HCT116 (cell line): Measurements from ENCODE around the gene MUC5B. TPM values are rescaled to one million over a fixed set of nuclear protein-coding genes. Genes with fewer than 3 reads are reported as not detected.

Source experiments
- ATAC-seq: fragments of 200-7000 bp; cut with Tn5 transposase; 2 replicates; pipeline ENCODE4 v1.9.1; 2020; ENCODE audit warnings: mild to moderate bottlenecking, moderate library complexity
- BruUV-seq: library from RNA; stranded (reverse); fragments of 400-500 nt; replicated peaks from 2 replicates; lab custom pipeline; 2021; lab: Mats Ljungman, UMichigan
- CTCF ChIA-PET: fragments of 300-600 bp; sonication (Branson Sonifier 250); formaldehyde crosslinking; loops from one replicate; lab custom pipeline; 2021; ENCODE audit warnings: antibody characterized with exemption; lab: Charles Lee
- POLR2A ChIA-PET: fragments of 300-600, 350-600 bp; sonication (Branson Sonifier 250); formaldehyde crosslinking; loops from one replicate; lab custom pipeline; 2021; ENCODE audit warnings: antibody characterized with exemption; lab: Charles Lee
- RAD21 ChIA-PET, 2 experiments: fragments of 300-600 bp; sonication (Branson Sonifier 250); formaldehyde crosslinking; loops; one replicate each; lab custom pipeline; 2023; ENCODE audit warnings: low total read pairs in 2 of 2; ENCODE audit not compliant: uncharacterized antibody in 2 of 2, unreplicated experiment in 2 of 2, low non-redundant PET in 1 of 2; lab: Charles Lee
- DNase-seq: peaks from one replicate; pipeline ENCODE4 v3.0.0-alpha.2; 2010; ENCODE audit warnings: low read depth, low spot score
- H2AFZ ChIP-seq: fragments of 200-600 bp; shearing (Covaris generic), sonication (generic); 2 replicates; pipeline ENCODE4 v1.6.1; 2017; ENCODE audit warnings: low read depth, mixed run types, mixed read lengths, antibody characterized with exemption, low read length; ENCODE audit not compliant: poor library complexity, severe bottlenecking
- H3K27ac ChIP-seq: 2 replicates; pipeline ENCODE4 v1.5.1; 2012; ENCODE audit warnings: low read depth, low read length
- H3K27me3 ChIP-seq: fragments of 200-600 bp; sonication (generic); 2 replicates; pipeline ENCODE4 v1.6.1; 2016; ENCODE audit warnings: mixed run types, low read length, mixed read lengths; ENCODE audit not compliant: insufficient read depth
- H3K36me3 ChIP-seq, 2 experiments: fragments of 200-500 bp in 1 of 2; fragments of 200-600 bp in 1 of 2; sonication (Bioruptor generic) in 1 of 2; sonication (generic) in 1 of 2; 2 replicates each; pipeline versions ENCODE4 v1.5.1 to v1.6.1; 2014 to 2016; ENCODE audit warnings: low read length in 2 of 2, inconsistent platforms in 1 of 2, mixed read lengths in 1 of 2, mixed run types in 1 of 2; ENCODE audit not compliant: insufficient read depth in 2 of 2, control insufficient read depth in 1 of 2
- H3K4me1 ChIP-seq, 2 experiments: fragments of 200-600 bp in 1 of 2; sonication (generic) in 1 of 2; 2 replicates each; pipeline versions ENCODE4 v1.5.1 to v1.6.1; 2012 to 2017; ENCODE audit warnings: low read length in 2 of 2, inconsistent platforms in 1 of 2, mild to moderate bottlenecking in 1 of 2, mixed read lengths in 1 of 2, mixed run types in 1 of 2, moderate library complexity in 1 of 2; ENCODE audit not compliant: insufficient read depth in 2 of 2, control insufficient read depth in 1 of 2
- H3K4me2 ChIP-seq: fragments of 200-600 bp; sonication (generic); 2 replicates; pipeline ENCODE4 v1.6.1; 2017; ENCODE audit warnings: mixed run types, low read length, mixed read lengths
- H3K4me3 ChIP-seq, 2 experiments: fragments of 200-600 bp in 1 of 2; sonication (generic) in 1 of 2; replicated peaks in 1 of 2; 2 replicates each; pipeline ENCODE4 v1.5.1; 2011 to 2016; ENCODE audit warnings: low read length in 2 of 2, control low read depth in 1 of 2, low read depth in 1 of 2, mild to moderate bottlenecking in 1 of 2, mixed read lengths in 1 of 2, mixed run types in 1 of 2
- H3K79me2 ChIP-seq: fragments of 200-600 bp; sonication (generic); 2 replicates; pipeline ENCODE4 v1.6.1; 2017; ENCODE audit warnings: mild to moderate bottlenecking, mixed run types, low read length, moderate library complexity, mixed read lengths; ENCODE audit not compliant: insufficient read depth
- H3K9ac ChIP-seq: fragments of 200-600 bp; sonication (generic); 2 replicates; pipeline ENCODE4 v1.6.1; 2016; ENCODE audit warnings: low read length, mixed read lengths
- H3K9me2 ChIP-seq: fragments of 200-600 bp; sonication (generic), shearing (Covaris generic); 2 replicates; pipeline ENCODE4 v1.6.1; 2017; ENCODE audit warnings: mixed run types, mild to moderate bottlenecking, moderate library complexity; ENCODE audit not compliant: insufficient read depth
- H3K9me3 ChIP-seq, 2 experiments: fragments of 200-500 bp in 1 of 2; fragments of 200-600 bp in 1 of 2; sonication (Bioruptor generic) in 1 of 2; sonication (generic) in 1 of 2; 2 replicates each; pipeline ENCODE4 v1.6.1; 2014 to 2017; ENCODE audit warnings: low read length in 2 of 2, mixed read lengths in 2 of 2, inconsistent platforms in 1 of 2, low read depth in 1 of 2, mild to moderate bottlenecking in 1 of 2, mixed run types in 1 of 2, moderate library complexity in 1 of 2; ENCODE audit not compliant: control insufficient read depth in 1 of 2, insufficient read depth in 1 of 2
- H4K20me1 ChIP-seq: fragments of 200-600 bp; sonication (generic), shearing (Covaris generic); 2 replicates; pipeline ENCODE4 v1.6.1; 2017; ENCODE audit warnings: mixed run types, mild to moderate bottlenecking, moderate library complexity; ENCODE audit not compliant: insufficient read depth
- ATF3 ChIP-seq: IDR thresholded peaks from 2 replicates; pipeline ENCODE4 v1.6.1; 2012
- CEBPB ChIP-seq: IDR thresholded peaks from 2 replicates; pipeline ENCODE4 v1.6.1; 2012; ENCODE audit warnings: low read depth
- ELF1 ChIP-seq: IDR thresholded peaks from 2 replicates; pipeline ENCODE4 v1.6.1; 2012; ENCODE audit warnings: low read depth, borderline replicate concordance
- EZH2 ChIP-seq: fragments of 200-600 bp; sonication (generic); IDR thresholded peaks from 2 replicates; pipeline ENCODE4 v1.6.1; 2017; ENCODE audit warnings: antibody characterized with exemption, mixed run types
- EZH2phosphoT487 ChIP-seq: fragments of 200-600 bp; IDR thresholded peaks from 2 replicates; pipeline ENCODE4 v1.6.1; 2018; ENCODE audit warnings: antibody characterized with exemption, borderline replicate concordance
- POLR2A ChIP-seq: IDR thresholded peaks from 2 replicates; pipeline ENCODE4 v1.7.0; 2011; ENCODE audit warnings: borderline replicate concordance; ENCODE audit not compliant: insufficient read depth, insufficient read length; ENCODE audit errors: extremely low read depth
- POLR2AphosphoS5 ChIP-seq: IDR thresholded peaks from 2 replicates; pipeline ENCODE4 v1.6.1; 2011; ENCODE audit warnings: mild to moderate bottlenecking, low read depth, low read length, moderate library complexity
- SIN3A ChIP-seq: IDR thresholded peaks from 2 replicates; pipeline ENCODE4 v1.6.1; 2012; ENCODE audit warnings: low read depth
- SP1 ChIP-seq: IDR thresholded peaks from 2 replicates; pipeline ENCODE4 v1.6.1; 2012; ENCODE audit warnings: low read depth
- SRF ChIP-seq: IDR thresholded peaks from 2 replicates; pipeline ENCODE4 v1.6.1; 2012; ENCODE audit warnings: low read depth
- TCF7L2 ChIP-seq: IDR thresholded peaks from 2 replicates; pipeline ENCODE4 v1.7.0; 2011; ENCODE audit warnings: borderline replicate concordance, inconsistent platforms; ENCODE audit not compliant: insufficient read depth, insufficient read length; ENCODE audit errors: extremely low read depth
- YY1 ChIP-seq: IDR thresholded peaks from 2 replicates; pipeline ENCODE4 v1.6.1; 2011; ENCODE audit warnings: low read length, low read depth, moderate library complexity, mild to moderate bottlenecking; ENCODE audit not compliant: insufficient replicate concordance; ENCODE audit errors: extremely low read depth
- ZFX ChIP-seq: fragments of 450-650 bp; IDR thresholded peaks from 2 replicates; pipeline ENCODE4 v1.6.1; 2017
- ZNF274 ChIP-seq: fragments of 200-500 bp; sonication (Bioruptor generic); IDR thresholded peaks from 2 replicates; pipeline ENCODE4 v1.6.1; 2014; ENCODE audit warnings: mild to moderate bottlenecking, low read depth, low read length, inconsistent platforms
- intact Hi-C: fragments of 100-400 bp; cut with micrococcal nuclease; formaldehyde crosslinking; loops from 2 replicates; pipeline ENCODE4 v1.10.0; 2022
- total RNA-seq: library from RNA; stranded (reverse); gene quantifications from one replicate; pipeline ENCODE4 v1.2.1, GENCODE V29; 2021; ENCODE audit not compliant: unreplicated experiment
- TF ChIP-seq, protein P1 (sequence below), 3 experiments: fragments of 200-600 bp in 1 of 3; sonication (generic) in 1 of 3; IDR thresholded peaks in 2 of 3; conservative IDR thresholded peaks in 1 of 3; 2 replicates each; pipeline ENCODE4 v1.5.1; 2012 to 2017; ENCODE audit warnings: low read depth in 2 of 3, low read length in 2 of 3, antibody characterized with exemption in 1 of 3, borderline replicate concordance in 1 of 3, control low read depth in 1 of 3, mild to moderate bottlenecking in 1 of 3, mixed read lengths in 1 of 3, mixed run types in 1 of 3, moderate library complexity in 1 of 3; ENCODE audit not compliant: insufficient read depth in 1 of 3

The MUC5B gene
- total RNA-seq, 1 experiment from 2014 or later: 1.5 TPM

DNA sequence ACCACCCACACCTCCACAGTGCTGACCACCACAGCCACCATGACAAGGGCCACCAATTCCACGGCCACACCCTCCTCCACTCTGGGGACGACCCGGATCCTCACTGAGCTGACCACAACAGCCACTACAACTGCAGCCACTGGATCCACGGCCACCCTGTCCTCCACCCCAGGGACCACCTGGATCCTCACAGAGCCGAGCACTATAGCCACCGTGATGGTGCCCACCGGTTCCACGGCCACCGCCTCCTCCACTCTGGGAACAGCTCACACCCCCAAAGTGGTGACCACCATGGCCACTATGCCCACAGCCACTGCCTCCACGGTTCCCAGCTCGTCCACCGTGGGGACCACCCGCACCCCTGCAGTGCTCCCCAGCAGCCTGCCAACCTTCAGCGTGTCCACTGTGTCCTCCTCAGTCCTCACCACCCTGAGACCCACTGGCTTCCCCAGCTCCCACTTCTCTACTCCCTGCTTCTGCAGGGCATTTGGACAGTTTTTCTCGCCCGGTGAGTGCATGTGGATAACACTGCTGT is 28.4 kb downstream of the MUC5B start:
- ChIA-PET RAD21 (no interaction called here), POLR2A (no interaction called here), CTCF (no interaction called here)
- TF ChIP-seq ELF1 (no peak), SP1 (no peak), EZH2phosphoT487 (no peak), YY1 (no peak), POLR2AphosphoS5 (no peak), POLR2A (no peak), ZNF274 (no peak), ZFX (no peak), CEBPB (no peak), EZH2 (no peak), SIN3A (no peak), TCF7L2 (no peak), SRF (no peak), ATF3 (no peak)
- TF ChIP-seq, protein P1, sequence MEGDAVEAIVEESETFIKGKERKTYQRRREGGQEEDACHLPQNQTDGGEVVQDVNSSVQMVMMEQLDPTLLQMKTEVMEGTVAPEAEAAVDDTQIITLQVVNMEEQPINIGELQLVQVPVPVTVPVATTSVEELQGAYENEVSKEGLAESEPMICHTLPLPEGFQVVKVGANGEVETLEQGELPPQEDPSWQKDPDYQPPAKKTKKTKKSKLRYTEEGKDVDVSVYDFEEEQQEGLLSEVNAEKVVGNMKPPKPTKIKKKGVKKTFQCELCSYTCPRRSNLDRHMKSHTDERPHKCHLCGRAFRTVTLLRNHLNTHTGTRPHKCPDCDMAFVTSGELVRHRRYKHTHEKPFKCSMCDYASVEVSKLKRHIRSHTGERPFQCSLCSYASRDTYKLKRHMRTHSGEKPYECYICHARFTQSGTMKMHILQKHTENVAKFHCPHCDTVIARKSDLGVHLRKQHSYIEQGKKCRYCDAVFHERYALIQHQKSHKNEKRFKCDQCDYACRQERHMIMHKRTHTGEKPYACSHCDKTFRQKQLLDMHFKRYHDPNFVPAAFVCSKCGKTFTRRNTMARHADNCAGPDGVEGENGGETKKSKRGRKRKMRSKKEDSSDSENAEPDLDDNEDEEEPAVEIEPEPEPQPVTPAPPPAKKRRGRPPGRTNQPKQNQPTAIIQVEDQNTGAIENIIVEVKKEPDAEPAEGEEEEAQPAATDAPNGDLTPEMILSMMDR (IDR thresholded peaks at IDR 0.05 in 2 of 3, conservative IDR thresholded peaks at IDR 0.05 in 1 of 3; ENCODE audit: borderline replicate concordance in 1 of 3, insufficient read depth in 1 of 3, low read depth in 2 of 3, low read length in 2 of 3): no peak
- ATAC-seq (no peak), DNase-seq (no peak)
- Histone ChIP-seq H3K4me2 (no peak overlapping the region), H3K79me2 (no peaks in the 10 kb centered on the region), H3K4me1 (no peaks in the 10 kb centered on the region; a peak in 1 of 4 replicates), H3K27me3 (no peaks in the 10 kb centered on the region), H2AFZ (no peak overlapping the region), H3K4me3 (no peak overlapping the region), H3K27ac (no peak overlapping the region), H4K20me1 (no peaks in the 10 kb centered on the region), H3K9ac (no peak overlapping the region), H3K9me2 (no peaks in the 10 kb centered on the region), H3K36me3 (no peaks in the 10 kb centered on the region), H3K9me3 (no peaks in the 10 kb centered on the region; a peak in 1 of 4 replicates)
- intact Hi-C loops: no loop called here
- BruUV-seq: no TSS peak
